Fibroblast of gingiva (primary cell): ENCODE measurements around the gene STEAP1.
"Not testable (repeated sequence)": the region's sequence is repeated elsewhere in the genome, so short reads cannot be mapped to it uniquely, and the experiment has no call there.

Source experiments
- DNase-seq: peaks from one replicate; pipeline ENCODE4 v3.0.0-alpha.2; 2011; ENCODE audit warnings: low read depth

The STEAP1 gene

DNA sequence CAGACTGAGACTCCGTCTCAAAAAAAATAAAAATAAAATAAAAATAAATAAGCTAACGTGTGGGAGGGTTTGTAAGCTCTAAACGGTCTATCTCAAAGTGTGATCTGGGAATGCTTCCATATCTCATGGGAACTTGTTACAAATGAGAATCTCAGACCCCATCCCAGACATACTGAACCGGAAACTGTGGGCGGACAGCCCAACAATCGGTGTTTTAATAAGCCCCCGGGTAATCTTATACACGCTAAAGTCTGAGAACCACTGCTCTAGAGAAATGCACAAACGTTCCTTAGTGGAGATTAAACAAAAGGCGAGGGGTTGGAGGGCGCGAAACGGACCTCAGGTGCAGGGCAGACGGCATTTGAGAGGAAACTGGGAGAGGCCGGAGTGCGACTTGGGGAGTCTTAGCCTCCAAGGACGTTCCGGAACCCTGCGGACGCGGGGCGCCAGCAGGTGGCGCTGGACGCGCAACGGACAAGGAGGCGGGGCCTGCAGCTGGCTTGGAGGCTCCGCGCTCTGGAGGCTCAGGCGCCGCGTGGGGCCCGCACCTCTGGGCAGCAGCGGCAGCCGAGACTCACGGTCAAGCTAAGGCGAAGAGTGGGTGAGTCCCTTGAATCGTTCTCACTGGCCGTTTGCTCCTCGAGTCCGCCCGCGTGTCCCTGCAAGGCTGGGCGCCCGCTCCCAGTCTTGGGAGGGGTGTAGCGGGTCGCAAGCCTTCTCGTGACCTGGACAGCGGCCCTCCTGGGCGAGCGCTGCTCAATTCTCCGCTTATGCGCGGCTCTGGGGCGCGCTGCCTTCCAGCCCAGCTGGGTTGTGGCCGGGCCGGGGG lies at the start of gene STEAP1:
STEAP1 (plus strand) TSS at position 527 of the 829 bp plus-strand sequence. CDS start 5,320 bp downstream, outside the sequence.
- DNase-seq = peak; percentile 93

GRCh38 chr7:90114972-90115371 lies 39.3 kb upstream of the STEAP1 start:
- DNase-seq = not testable (repeated sequence)

DNA sequence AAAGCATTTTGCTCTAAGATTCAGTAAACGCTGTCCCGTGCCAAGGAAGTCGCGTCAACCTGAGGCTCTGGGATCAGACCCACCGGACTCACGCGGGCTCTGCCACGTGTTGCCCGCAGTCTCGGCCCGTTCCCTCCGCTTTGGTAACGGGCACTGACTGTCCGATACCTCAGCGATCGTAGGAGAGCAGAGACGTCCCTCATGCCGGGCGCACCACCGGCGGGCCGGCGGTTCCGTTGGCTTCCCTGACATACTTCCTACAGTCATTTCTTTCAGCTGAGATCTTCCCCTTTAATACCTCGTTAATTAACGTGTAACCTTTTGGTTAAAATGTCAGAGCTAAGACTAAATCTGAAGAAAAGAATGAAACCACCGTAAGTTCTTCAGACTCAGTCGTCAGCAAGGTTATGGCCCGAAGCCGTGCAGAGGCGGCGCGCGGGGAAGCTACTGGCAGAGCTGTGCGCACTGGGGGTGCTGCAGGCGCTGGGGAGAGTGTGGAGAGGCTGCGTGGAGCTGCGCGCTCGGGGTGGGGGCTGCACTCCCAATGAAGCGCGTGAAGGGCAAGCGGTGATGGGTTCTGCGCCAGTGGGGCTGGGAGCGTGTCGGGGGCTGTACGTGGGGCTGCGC lies 35.6 kb upstream of the STEAP1 start:
- peak; percentile 14 for DNase-seq

DNA sequence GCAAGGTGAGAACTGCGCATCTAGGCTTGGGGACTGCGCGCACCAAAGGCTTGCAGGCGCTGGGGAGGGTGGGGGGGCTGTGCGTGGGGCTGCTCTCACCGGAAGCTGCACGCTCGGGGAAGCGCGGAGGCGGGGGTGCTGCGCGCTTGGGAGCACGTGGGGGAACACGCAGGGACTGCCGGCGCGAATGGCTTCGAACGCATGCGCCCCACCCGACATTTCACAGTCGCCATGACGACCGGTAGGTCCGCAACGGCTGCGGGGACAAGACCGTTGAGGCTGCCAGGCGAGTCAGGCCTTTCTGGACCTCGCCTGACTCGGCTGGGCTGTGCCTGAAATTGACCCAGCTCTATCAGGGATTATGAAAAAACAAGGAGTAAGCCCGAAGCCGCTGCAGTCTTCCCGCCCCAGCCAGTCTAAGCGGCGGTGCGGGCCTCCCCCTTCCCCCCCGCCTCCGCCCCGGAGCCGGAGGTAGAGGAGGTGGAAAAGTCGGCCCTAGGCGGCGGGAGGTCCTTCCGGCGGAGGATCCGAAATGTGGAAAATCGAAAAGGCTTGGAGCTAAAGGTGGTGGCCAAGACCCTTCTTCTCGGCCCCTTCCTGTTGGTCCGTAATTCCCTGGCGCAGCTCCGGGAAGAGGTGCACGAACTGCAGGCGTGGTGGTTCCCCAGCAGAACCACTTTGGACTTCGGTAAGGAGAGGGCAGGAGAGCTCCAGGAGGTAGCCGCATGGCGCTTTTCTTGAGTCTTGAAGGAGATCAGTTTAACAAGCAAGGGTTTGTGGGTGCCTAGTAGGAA lies 34.9 kb upstream of the STEAP1 start:
- peak; percentile 7 for DNase-seq

DNA sequence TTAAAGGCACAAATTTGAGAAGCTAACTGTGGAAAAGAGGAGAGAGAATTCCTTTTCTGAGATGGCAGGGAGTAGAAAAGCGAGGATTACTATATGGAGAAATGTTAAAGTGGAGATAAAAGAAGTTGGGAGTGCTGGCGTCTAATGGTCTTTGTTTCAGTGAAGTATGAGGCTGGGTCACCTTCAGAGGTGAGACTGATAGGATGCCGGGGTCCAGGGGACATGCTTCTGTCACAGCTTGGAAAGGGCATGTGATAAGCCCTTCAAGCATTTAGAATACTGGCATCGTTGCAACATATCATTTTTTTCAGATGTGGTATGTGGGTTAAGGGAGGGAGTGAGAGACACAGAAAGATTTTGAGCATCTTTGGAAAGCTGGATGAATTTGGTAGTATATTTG lies 34.1 kb upstream of the STEAP1 start:
- not testable (repeated sequence) for DNase-seq

GRCh38 chr7:90131746-90132145 lies 22.5 kb upstream of the STEAP1 start:
- DNase-seq = not testable (repeated sequence)

DNA sequence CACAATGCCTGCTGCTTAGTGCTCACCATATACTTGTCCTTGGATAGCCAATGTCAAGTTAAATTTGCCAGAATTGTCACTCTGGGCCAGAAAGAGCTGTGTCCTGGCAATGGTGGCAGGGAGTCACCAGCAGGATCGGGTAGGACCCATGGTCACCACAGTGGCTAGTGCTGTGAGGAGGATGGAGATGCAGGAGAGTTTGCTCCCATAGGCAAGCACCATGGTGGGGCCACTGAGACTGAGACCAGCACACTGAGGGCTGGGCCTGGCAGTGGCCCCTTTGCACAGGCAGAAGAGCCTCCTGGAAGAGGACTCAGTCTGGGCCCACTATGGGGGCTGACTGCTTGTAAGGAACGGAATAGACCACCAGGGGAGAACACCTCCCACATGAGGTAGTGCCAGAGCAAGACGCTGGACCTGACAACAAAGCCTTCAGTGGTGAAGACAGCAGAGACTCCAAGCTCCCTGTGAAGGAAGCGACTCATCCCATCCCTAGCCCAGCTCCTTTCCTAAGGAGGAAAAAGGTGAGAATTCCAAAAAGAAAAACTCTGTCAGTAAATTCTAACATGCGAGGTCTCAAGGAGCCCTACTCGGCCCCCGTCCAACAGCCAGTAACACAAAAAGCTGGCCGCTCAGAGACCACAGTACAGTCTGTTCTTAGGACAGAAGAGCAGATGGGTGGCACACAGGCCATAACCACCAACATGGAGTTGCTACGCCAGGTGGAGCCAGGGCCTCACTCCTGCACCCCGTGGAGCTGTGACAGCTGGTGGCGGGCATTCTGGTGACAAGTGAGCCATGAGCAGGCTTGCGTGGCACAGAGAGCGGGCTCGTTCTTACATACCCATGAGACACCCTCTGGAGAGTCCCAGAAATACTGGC lies 6.9 kb upstream of the STEAP1 start:
- not testable (repeated sequence) for DNase-seq

DNA sequence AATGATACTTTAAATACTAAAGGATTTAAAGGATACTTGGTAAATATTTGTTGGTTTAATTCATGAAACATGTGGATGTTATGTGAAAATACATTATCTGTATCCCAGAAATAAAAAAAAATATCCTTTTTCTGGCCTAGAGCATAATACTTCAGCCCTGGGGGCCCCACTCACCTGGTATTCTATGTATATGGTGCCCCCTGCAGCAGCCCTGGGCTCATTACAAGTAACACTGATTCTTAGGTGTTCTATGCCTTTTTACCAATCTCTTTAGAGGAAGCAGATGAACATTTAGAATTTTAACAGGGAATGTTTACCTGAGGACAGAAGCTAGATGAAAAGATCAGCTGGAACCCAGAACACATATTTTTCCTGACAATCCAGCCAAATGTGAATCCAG lies 4.8 kb upstream of the STEAP1 start:
- not testable (repeated sequence) for DNase-seq

DNA sequence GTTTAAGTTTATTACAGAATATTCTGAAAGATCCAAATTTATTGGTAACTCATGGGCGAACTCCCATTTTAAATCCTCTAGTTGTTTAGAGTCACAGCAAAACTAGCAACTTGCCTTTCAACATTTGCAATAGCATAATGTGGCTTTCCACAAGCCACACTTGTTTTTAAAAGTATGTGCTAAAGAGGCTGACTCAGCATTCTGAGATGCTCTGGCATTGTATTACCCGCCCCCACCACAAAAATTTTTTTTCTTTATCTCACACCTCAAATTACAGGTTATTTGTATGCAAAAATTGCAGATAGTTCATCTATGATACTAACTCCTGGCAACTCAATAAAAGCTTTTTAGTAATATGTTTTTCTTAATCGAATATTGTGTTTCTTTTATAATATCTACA lies 2.4 kb upstream of the STEAP1 start:
- not testable (repeated sequence) for DNase-seq

DNA sequence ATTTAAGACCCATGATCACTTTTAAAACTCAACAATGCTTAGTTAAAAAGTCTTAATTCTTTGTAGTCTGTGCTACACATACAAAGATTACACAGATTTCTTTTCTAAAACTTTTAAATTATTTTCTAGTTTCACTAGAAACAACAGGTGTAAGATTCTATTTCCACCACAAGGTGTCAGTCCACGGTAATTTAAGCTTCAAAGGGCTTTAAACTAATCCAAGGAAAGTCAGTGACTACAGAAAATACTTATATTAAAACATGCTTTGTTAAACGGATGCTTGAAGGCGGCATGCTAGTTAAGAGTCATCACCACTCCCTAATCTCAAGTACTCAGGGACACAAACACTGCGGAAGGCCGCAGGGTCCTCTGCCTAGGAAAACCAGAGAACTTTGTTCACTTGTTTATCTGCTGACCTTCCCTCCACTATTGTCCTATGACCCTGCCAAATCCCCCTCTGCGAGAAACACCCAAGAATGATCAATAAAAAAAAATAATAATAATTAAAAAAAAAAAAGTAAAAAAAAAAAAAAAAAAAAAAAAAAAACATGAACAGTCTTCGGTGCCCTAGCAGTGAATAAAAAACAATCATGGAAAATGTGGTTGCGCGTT lies 1.5 kb upstream of the STEAP1 start:
- peak; percentile 78 for DNase-seq

DNA sequence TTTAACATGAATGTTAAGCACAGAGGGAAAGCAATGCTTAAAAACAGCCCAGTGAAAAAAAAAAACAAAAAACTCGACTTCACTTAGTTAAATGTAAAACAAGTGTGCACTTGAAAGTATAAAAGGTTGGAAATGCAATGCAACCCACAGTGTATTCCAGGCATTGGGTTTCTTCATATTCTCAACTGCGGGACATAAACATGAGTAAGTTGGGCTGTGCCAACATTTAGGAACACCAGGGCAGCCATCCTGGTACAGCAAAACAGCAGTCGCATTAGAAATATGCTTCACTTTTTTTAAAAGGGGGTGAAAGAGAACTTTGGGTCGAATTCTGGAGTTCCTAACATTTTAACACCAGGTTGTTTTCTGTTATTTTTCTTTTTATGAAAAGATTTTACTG lies 937 bp downstream of the STEAP1 start:
- DNase-seq = peak; percentile 75

GRCh38 chr7:90157331-90157730 lies 3.1 kb downstream of the STEAP1 start:
- peak; percentile 89 for DNase-seq

- DNase-seq = peak; percentile 52
Measured at GRCh38 chr7:90157761-90158350, 3.6 kb downstream of the STEAP1 start.

DNA sequence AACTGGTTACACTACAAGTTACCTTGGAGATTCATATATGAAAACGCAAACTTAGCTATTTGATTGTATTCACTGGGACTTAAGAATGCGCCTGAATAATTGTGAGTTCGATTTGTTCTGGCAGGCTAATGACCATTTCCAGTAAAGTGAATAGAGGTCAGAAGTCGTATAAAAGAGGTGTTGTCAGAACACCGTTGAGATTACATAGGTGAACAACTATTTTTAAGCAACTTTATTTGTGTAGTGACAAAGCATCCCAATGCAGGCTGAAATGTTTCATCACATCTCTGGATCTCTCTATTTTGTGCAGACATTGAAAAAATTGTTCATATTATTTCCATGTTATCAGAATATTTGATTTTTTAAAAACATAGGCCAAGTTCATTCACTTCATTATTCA lies 9.3 kb downstream of the STEAP1 start:
- DNase-seq = no peak

DNA sequence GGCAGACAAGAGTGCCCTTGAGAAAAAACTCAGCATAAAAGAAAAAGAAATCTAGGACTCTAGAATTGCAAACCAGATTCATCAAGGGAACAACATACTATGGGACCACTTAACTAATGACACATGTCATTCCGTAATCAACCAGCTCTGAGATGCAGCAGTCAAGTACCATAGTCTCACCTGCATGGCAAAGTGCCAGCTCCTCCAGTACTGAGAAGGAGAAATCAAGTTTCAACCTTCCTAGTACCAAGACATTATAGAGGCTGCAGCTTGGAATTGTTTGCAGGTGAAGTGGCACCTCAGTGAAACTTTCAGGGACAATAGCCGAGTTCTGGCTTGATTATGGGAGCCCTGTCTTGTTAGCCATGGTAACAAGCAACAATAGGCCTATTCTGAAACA lies 11.5 kb downstream of the STEAP1 start:
- DNase-seq = no peak

- DNase-seq = no peak
Measured at GRCh38 chr7:90166153-90166552, 11.9 kb downstream of the STEAP1 start.

GRCh38 chr7:90167361-90167760 lies 13.1 kb downstream of the STEAP1 start:
- DNase-seq = no peak

- no peak for DNase-seq
Measured at GRCh38 chr7:90169891-90170290, 15.6 kb downstream of the STEAP1 start.

DNA sequence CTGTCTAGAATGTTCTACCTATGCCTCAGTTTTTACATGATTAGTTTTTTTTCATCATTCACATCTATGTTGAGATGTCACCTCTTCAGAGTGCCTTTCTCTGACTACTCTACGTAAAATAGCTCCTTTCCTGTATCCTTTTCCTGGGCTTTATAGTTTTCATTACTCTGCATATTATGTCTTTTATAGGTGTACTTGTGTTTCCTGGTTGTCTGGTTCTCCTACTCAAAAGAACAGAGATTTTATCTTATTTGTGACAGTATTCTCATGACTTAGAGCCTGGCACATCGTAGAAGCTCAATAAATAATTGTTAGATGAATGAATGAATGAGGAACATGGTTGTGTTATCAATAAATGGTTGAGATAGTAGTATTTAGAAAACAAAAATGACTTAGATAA lies 17.9 kb downstream of the STEAP1 start:
- no peak for DNase-seq

- no peak for DNase-seq
Measured at GRCh38 chr7:90172624-90173023, 18.4 kb downstream of the STEAP1 start.
